ENCODE data around the gene C1QB.
"Not testable (repeated sequence)": the region's sequence is repeated elsewhere in the genome, so short reads cannot be mapped to it uniquely, and the experiment has no call there.

C1QB gene

GRCh38 chr1:22699681-22700520 is 46.9 kb downstream of the C1QB start:
- no peak for DNase-seq

GRCh38 chr1:22702296-22703085 is 49.5 kb downstream of the C1QB start:
- no peak for DNase-seq

- peak; percentile 81 to 86 for DNase-seq
Observed at GRCh38 chr1:22704440-22705067, 51.5 kb downstream of the C1QB start.

- DNase-seq, result no peak
Observed at GRCh38 chr1:22705586-22705985, 52.5 kb downstream of the C1QB start.

- not testable (repeated sequence) for DNase-seq
Observed at GRCh38 chr1:22706100-22706499, 53.1 kb downstream of the C1QB start.

GRCh38 chr1:22708777-22709176 is 55.7 kb downstream of the C1QB start:
- no peak for DNase-seq

- DNase-seq, result no peak
Observed at GRCh38 chr1:22709227-22709626, 56.2 kb downstream of the C1QB start.

- peak; percentile 26 to 38 for DNase-seq
Observed at GRCh38 chr1:22709891-22710700, 57.1 kb downstream of the C1QB start.

- peak; percentile 20 to 31 for DNase-seq
Observed at GRCh38 chr1:22710701-22711049, 57.6 kb downstream of the C1QB start, which contains the start of gene EPHB2. TSS of gene EPHB2 (plus strand) at chr1:22710839. CDS start at chr1:22710983, 144 bp downstream.

- DNase-seq, result no peak
Observed at GRCh38 chr1:22711071-22711470, 58.0 kb downstream of the C1QB start.
